Skeletal muscle cell (primary cell): Measurements from ENCODE around the gene EDNRB.
"Not testable (repeated sequence)": the region's sequence is repeated elsewhere in the genome, so short reads cannot be mapped to it uniquely, and the experiment has no call there.

Experiments
- DNase-seq: peaks from one replicate; pipeline ENCODE4 v3.0.0-alpha.2; 2010; ENCODE audit warnings: low read depth
- H3K4me3 ChIP-seq: 2 replicates; pipeline ENCODE4 v1.5.1; 2011; ENCODE audit warnings: low read depth, mild to moderate bottlenecking, control low read depth, low read length, moderate library complexity

Gene EDNRB

DNA sequence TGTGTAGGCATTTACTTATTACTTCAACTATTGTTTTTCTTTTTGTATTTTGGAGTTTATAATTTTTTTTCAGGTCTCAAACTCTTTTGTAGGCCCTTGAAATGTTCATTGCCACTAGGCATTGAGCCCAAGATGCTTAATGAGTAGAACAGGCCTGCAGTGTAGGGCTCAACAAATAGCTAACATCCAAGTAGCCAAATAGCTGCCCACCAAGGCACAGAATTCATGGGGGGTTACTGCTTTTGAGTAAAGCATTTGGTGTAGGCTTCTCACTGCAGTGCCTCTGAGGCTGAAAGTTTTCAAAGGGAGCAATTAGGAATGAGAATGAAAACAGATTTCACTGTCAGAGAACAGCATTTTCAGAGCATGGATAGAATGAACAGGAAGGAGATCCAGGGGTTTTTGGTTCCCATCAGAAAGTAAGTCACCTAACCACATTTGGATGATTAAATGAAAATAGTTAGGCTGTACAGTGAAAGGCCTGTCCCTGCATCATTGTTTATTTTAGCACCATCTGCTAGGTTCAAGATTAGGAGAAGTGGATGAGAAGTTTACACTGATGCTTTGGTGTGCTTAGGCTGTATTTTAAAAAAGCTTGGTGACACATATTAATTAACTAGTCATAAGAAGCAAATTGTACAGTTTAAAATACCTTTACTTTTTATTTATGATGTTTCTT, 61.0 kb downstream of the EDNRB start:
- no peak for DNase-seq
- H3K4me3 ChIP-seq: no peak overlapping the region

DNA sequence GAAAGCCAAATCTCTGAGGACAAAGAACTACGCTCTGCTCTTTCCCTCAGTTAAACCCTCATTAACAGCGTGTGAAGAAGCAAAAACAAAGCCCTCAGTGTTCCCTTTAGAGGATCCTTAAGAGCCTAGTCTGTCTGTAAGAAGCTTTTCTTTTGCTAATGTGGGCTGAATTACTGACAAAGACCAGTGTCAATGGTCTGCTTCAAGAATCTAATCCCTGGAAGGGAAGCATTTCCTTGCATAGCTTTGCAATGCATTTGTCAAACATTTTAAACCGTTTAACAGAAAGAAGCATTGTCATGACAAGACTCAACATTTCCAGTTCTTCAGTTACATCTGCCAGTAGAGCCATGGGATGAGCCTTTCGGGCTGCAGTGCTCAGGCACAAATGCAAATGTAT, 64.9 kb downstream of the EDNRB start:
- no peak for DNase-seq
- H3K4me3 ChIP-seq: no peak overlapping the region

DNA sequence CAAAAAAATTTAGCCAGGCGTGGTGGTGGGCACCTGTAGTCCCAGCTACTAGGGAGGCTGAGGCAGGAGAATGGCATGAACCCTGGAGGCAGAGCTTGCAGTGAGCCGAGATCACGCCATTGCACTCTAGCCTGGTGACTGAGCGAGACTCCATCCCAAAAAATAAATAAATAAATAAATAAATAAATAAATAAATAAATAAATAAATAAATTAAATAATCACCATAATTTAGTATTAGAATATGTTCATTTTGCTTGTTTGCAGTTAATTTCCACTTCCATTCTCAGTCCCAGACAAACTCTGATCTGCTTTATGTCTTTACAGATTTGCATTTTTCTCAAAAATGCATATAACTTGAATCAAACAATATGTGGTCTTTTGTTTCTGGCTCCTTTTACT, 70.6 kb downstream of the EDNRB start:
- H3K4me3 ChIP-seq, DNase-seq: not testable (repeated sequence)

DNA sequence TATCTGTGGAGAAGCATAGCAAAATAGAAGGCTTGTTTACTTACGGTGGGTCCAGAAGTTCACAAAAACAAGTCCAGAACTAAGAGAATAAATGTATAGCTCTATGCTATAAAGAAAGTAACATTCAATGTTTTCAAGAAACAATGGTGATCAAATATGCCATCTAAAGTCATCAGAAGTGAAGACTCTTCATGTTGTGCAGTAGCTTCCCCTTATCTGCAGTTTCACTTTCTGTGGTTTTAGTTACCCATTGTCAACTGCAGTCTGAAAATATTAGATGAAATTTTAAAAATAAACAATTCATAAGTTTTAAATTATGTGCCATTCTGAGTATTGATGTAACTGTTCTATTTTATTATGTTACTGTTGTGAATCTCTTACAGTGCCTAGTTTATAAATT, 72.5 kb downstream of the EDNRB start:
- DNase-seq: no peak
- no peak overlapping the region for H3K4me3 ChIP-seq
